H1 (cell line): ENCODE data around the gene SLU7. TPM values are rescaled to one million over a fixed set of nuclear protein-coding genes. Genes with fewer than 3 reads are reported as not detected.

Source experiments
- ASH2L ChIP-seq: fragments of 200-600, 300-600 bp; sonication (generic); IDR thresholded peaks from one replicate; pipeline ENCODE4 v1.7.1; 2017; ENCODE audit warnings: low read length
- BACH1 ChIP-seq: IDR thresholded peaks from 2 replicates; pipeline ENCODE4 v1.6.1; 2012; ENCODE audit warnings: low read length, improper control_type of control experiment
- BCL11A ChIP-seq, 2 experiments: IDR thresholded peaks; one replicate each; pipeline ENCODE4 v1.6.1; 2011; ENCODE audit warnings: low read depth in 2 of 2, low read length in 2 of 2, mild to moderate bottlenecking in 2 of 2
- BRCA1 ChIP-seq: IDR thresholded peaks from 2 replicates; pipeline ENCODE4 v1.6.1; 2012; ENCODE audit warnings: low read depth, low read length, improper control_type of control experiment
- CBX8 ChIP-seq: fragments of 300-800, 300-1000 bp; sonication (generic); IDR thresholded peaks from 2 replicates; pipeline ENCODE4 v1.7.1; 2016; ENCODE audit warnings: low read depth, low read length, borderline replicate concordance
- CHD1 ChIP-seq: IDR thresholded peaks from 2 replicates; pipeline ENCODE4 v1.6.1; 2012; ENCODE audit warnings: low read depth, low read length, improper control_type of control experiment
- CREB1 ChIP-seq: IDR thresholded peaks from 2 replicates; pipeline ENCODE4 v1.6.1; 2012; ENCODE audit warnings: inconsistent platforms
- CTBP2 ChIP-seq: IDR thresholded peaks from 2 replicates; pipeline ENCODE4 v1.7.0; 2011; ENCODE audit warnings: borderline replicate concordance, mild to moderate bottlenecking, moderate library complexity, mixed read lengths, low read length; ENCODE audit not compliant: insufficient read depth, insufficient read length
- CTCF ChIP-seq, 3 experiments: IDR thresholded peaks; 1 replicate in 2 of 3; 2 replicates in 1 of 3; pipeline versions ENCODE4 v1.5.1 to v1.6.1; 2011; ENCODE audit warnings: low read length in 3 of 3, mild to moderate bottlenecking in 3 of 3, inconsistent platforms in 2 of 3, low read depth in 1 of 3, moderate library complexity in 1 of 3; ENCODE audit not compliant: insufficient read depth in 1 of 3; ENCODE audit errors: control extremely low read depth in 1 of 3
- EP300 ChIP-seq, 2 experiments: IDR thresholded peaks; 1 replicate in 1 of 2; 2 replicates in 1 of 2; pipeline ENCODE4 v1.6.1; 2011 to 2012; ENCODE audit warnings: low read depth in 2 of 2, low read length in 2 of 2, mild to moderate bottlenecking in 2 of 2, borderline replicate concordance in 1 of 2, inconsistent platforms in 1 of 2, moderate library complexity in 1 of 2
- GABPA ChIP-seq: IDR thresholded peaks from 2 replicates; pipeline ENCODE4 v1.6.1; 2011; ENCODE audit warnings: mild to moderate bottlenecking, low read length, moderate library complexity, borderline replicate concordance; ENCODE audit not compliant: insufficient read depth
- HDAC6 ChIP-seq: IDR thresholded peaks from one replicate; pipeline ENCODE4 v1.7.1; 2012; ENCODE audit warnings: low read depth, mild to moderate bottlenecking, inconsistent platforms, low read length, moderate library complexity
- JUND ChIP-seq: IDR thresholded peaks from 2 replicates; pipeline ENCODE4 v1.6.1; 2011; ENCODE audit warnings: mild to moderate bottlenecking, improper control_type of control experiment, low read length
- KDM4A ChIP-seq: IDR thresholded peaks from one replicate; pipeline ENCODE4 v1.7.1; 2012; ENCODE audit warnings: low read depth, mild to moderate bottlenecking, moderate library complexity, low read length, inconsistent platforms; ENCODE audit not compliant: severe bottlenecking
- POU5F1 ChIP-seq: IDR thresholded peaks from 2 replicates; pipeline ENCODE4 v1.6.1; 2011; ENCODE audit warnings: low read depth, mild to moderate bottlenecking, low read length, moderate library complexity
- RNF2 ChIP-seq: fragments of 200-900, 300-1000 bp; sonication (generic); IDR thresholded peaks from 2 replicates; pipeline ENCODE4 v1.7.1; 2016; ENCODE audit warnings: borderline replicate concordance, low read depth, mild to moderate bottlenecking, antibody characterized with exemption, low read length; ENCODE audit not compliant: poor library complexity, severe bottlenecking; ENCODE audit errors: missing control alignments
- SAP30 ChIP-seq: fragments of 300-600 bp; sonication (generic); IDR thresholded peaks from 2 replicates; pipeline ENCODE4 v1.7.1; 2012; ENCODE audit warnings: low read length, moderate library complexity, mild to moderate bottlenecking, inconsistent platforms; ENCODE audit not compliant: insufficient read depth, insufficient replicate concordance
- SIRT6 ChIP-seq: IDR thresholded peaks from one replicate; pipeline ENCODE4 v1.7.1; 2012; ENCODE audit warnings: low read length, inconsistent platforms
- SP1 ChIP-seq: IDR thresholded peaks from 2 replicates; pipeline ENCODE4 v1.6.1; 2011; ENCODE audit warnings: low read depth, low read length
- SP4 ChIP-seq: IDR thresholded peaks from 2 replicates; pipeline ENCODE4 v1.6.1; 2012; ENCODE audit warnings: low read length, inconsistent platforms
- SRF ChIP-seq: IDR thresholded peaks from 2 replicates; pipeline ENCODE4 v1.6.1; 2011; ENCODE audit warnings: mild to moderate bottlenecking, low read depth, low read length, moderate library complexity
- TBP ChIP-seq: IDR thresholded peaks from 2 replicates; pipeline ENCODE4 v1.6.1; 2011; ENCODE audit warnings: low read depth, low read length, improper control_type of control experiment
- YY1 ChIP-seq: IDR thresholded peaks from 2 replicates; pipeline ENCODE4 v1.6.1; 2011; ENCODE audit warnings: low read depth, mild to moderate bottlenecking, low read length
- polyA plus RNA-seq, 7 experiments: library from polyadenylated mRNA; depleted of rRNA in 3 of 7; stranded (reverse) in 5 of 7; unstranded in 2 of 7; fragments of >200 nt in 5 of 7; fragments of 200-250 nt in 2 of 7; gene quantifications; 1 replicate in 5 of 7; 2 replicates in 1 of 7; 4 replicates in 1 of 7; pipeline versions ENCODE4 v1.2.1 to v1.2.3, GENCODE V29; 2011 to 2013; ENCODE audit warnings: missing spikeins in 2 of 7, mixed read lengths in 2 of 7
- total RNA-seq: library from RNA; stranded (reverse); fragmentation: NEBNext Ultra II Directional; extraction: Animal tissue kit (Norgen Biotek cat#: 25700); gene quantifications from 2 replicates; pipeline ENCODE4 v1.2.1, GENCODE V29; 2021

SLU7 gene
- total and polyA plus RNA-seq, 2 of the 8 experiments (the other 6 are each of a cell fraction or from before 2014, with no cell fraction given), result 6.0 to 34.1 TPM

GRCh38 chr5:160369990-160370712 lies 48.7 kb downstream of the SLU7 start, which contains the start of gene C1QTNF2 (continued):
- TF ChIP-seq GABPA, result no peak
- TF ChIP-seq CREB1, result no peak
- TF ChIP-seq CTCF (IDR thresholded peaks at IDR 0.05; ENCODE audit: control extremely low read depth in 1 of 3, insufficient read depth in 1 of 3, low read depth in 1 of 3, low read length in 3 of 3), result no peak
- no peak for TF ChIP-seq SIRT6
- TF ChIP-seq YY1, result no peak
- peak; percentile 68 for TF ChIP-seq ASH2L
- TF ChIP-seq BRCA1, result no peak
- no peak for TF ChIP-seq SP4
- no peak for TF ChIP-seq SP1
- no peak for TF ChIP-seq BACH1
- peak; percentile 76 for TF ChIP-seq KDM4A
- no peak for TF ChIP-seq SRF
- TF ChIP-seq BCL11A (IDR thresholded peaks at IDR 0.05; ENCODE audit: low read depth in 2 of 2, low read length in 2 of 2), result no peak
- no peak for TF ChIP-seq CHD1
- no peak for TF ChIP-seq SAP30
- peak; percentile 46; the same call in 1 of the 2 replicates for TF ChIP-seq TBP
- TF ChIP-seq POU5F1, result no peak
- no peak for TF ChIP-seq EP300 (IDR thresholded peaks at IDR 0.05; ENCODE audit: borderline replicate concordance in 1 of 2, low read depth in 2 of 2, low read length in 2 of 2)
- TF ChIP-seq CTBP2, result no peak
- no peak for TF ChIP-seq RNF2
- no peak for TF ChIP-seq HDAC6
- no peak for TF ChIP-seq JUND
- TF ChIP-seq CBX8, result no peak
